Measurements from ENCODE around the gene TMEM191B. TPM values are rescaled to one million over a fixed set of nuclear protein-coding genes. Genes with fewer than 3 reads are reported as not detected.
"Not testable (repeated sequence)": the region's sequence is repeated elsewhere in the genome, so short reads cannot be mapped to it uniquely, and the experiment has no call there.

Gene TMEM191B
- total RNA-seq, 4 donors from 2014 or later = 4.2 to 49.2 TPM; not detected in 2

DNA sequence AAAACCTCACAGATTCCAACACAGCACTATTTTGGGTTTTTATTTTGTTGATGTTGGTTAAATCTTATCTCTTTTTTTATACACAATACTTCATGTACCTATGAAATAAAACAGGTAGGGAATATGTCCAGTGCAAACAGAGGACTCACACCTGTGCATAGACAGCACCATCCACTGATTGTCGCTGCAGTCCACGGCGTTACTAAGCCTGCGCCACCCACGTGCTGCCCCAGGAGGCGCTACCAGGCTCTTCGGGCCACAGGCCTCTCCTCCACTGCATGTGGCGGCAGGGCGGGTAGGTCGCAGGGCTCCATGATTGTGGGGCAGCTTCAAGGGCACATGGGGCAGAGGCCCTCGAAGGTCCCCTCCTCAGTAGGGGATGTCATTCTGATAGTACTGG lies 6.0 kb downstream of the TMEM191B start:
- H3K4me3 ChIP-seq; in situ Hi-C loops (cut with MboI; ENCODE audit: low pct_ligation_motif_present in 1 of 4, low pct_unique_long_range_greater_than_20kb in 1 of 4, low sequenced_read_pairs in 3 of 4); DNase-seq; H3K27me3 ChIP-seq; H3K9me3 ChIP-seq; intact Hi-C loops (cut with DNase I; ENCODE audit: low total_unique reads); H3K27ac ChIP-seq; H3K36me3 ChIP-seq; H3K4me1 ChIP-seq: not testable (repeated sequence)
- no CpG with 5 or more reads among the region's 11 CpGs for WGBS, 2 donors (ENCODE audit: low coverage in 1 of 2)

DNA sequence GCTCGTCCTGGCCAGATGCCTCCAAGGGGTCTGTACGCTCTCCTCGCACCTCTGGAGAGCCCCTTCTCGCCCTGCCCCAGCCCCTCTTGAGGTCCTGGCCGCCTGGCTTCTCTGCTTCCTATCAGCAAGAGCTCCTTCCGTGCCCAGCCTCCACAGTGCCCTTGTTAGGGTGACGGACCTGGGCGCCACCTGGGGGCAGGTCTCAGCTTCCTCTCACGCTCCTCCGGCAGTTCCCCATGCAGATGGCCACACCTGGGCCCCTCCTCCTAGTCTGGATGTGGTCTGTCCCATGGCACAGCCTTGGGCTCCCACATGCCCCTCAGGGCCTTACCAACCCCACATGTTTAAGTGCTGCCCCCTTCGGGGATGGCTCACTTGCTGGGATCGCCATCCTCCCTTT lies 6.7 kb downstream of the TMEM191B start:
- H3K27me3 ChIP-seq; DNase-seq; H3K27ac ChIP-seq; H3K36me3 ChIP-seq; H3K4me1 ChIP-seq; H3K4me3 ChIP-seq; H3K9me3 ChIP-seq; intact Hi-C loops (cut with DNase I; ENCODE audit: low total_unique reads); in situ Hi-C loops (cut with MboI; ENCODE audit: low pct_ligation_motif_present in 1 of 4, low pct_unique_long_range_greater_than_20kb in 1 of 4, low sequenced_read_pairs in 3 of 4): not testable (repeated sequence)
- no CpG with 5 or more reads among the region's 12 CpGs for whole genome bisulfite sequencing, 2 donors (ENCODE audit: low coverage in 1 of 2)

DNA sequence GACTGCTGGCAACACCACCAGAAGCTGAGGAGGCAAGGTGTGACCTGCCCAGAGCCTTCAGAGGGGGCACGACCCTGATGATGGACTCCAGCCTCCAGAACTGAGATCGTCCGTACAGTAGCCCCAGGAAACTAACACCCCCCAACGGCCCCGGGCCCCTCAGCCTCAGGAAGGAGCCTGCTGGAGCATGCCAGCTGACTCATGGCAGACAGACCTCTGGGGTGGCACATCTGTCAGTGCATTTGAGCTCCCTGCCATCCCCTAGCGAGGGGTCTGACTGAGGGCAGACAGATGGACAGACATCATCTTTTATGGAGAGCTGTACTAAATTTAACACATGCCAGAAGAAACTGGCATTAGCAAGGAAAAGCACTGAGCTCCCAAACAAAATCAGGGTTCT lies 12.4 kb downstream of the TMEM191B start:
- DNase-seq; H3K4me3 ChIP-seq; H3K36me3 ChIP-seq; in situ Hi-C loops (cut with MboI; ENCODE audit: low pct_ligation_motif_present in 1 of 4, low pct_unique_long_range_greater_than_20kb in 1 of 4, low sequenced_read_pairs in 3 of 4); H3K9me3 ChIP-seq; H3K27ac ChIP-seq; intact Hi-C loops (cut with DNase I; ENCODE audit: low total_unique reads); H3K27me3 ChIP-seq; H3K4me1 ChIP-seq: not testable (repeated sequence)
- no CpG with 5 or more reads among the region's 6 CpGs for WGBS, 2 donors (ENCODE audit: low coverage in 1 of 2)

DNA sequence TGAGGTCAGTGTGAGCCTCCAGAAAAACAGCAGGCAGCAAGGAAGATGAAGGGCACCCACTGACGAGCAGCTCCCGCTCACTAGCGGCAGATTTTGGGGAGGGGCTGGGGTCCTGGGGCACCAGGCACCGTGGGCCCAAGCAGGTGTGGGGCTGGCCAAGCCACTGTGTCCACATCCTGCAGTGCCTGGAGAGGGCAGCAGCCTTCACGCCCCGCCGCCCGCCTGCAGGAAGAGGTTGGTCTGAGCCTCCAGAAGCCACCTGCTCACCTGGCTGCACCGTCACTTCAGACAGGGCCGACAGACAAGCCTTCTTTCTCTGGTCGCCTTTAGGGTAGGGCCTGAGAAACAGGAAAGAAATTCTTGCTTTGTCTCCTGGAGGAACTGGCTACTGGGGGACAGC lies 15.8 kb downstream of the TMEM191B start:
- no CpG with 5 or more reads among the region's 11 CpGs for WGBS, 2 donors (ENCODE audit: low coverage in 1 of 2)
- intact Hi-C loops (cut with DNase I; ENCODE audit: low total_unique reads); H3K9me3 ChIP-seq: not testable (repeated sequence)

DNA sequence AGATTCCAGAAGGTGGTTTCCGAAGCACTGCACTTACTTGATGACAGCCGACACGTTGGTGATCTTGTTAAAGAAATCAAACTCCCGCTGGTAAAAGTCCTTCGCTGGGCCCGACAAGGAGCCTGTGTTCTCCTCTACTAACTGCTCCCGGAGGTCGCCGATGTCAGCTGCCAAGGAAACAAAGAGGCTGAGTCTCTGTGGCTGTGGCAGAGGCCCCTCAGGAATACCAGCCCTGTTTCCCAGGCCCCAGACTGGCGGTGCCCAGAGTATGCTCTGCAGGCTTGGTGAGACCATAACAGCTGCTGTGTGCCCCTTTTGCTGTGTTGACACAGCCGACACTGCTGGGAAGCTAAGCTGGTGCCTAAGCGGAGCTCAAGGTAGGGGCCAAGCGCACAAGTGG lies 17.0 kb downstream of the TMEM191B start:
- H3K9me3 ChIP-seq; H3K4me1 ChIP-seq; H3K27ac ChIP-seq; H3K36me3 ChIP-seq; in situ Hi-C loops (cut with MboI; ENCODE audit: low pct_ligation_motif_present in 1 of 4, low pct_unique_long_range_greater_than_20kb in 1 of 4, low sequenced_read_pairs in 3 of 4); DNase-seq; H3K4me3 ChIP-seq; H3K27me3 ChIP-seq; intact Hi-C loops (cut with DNase I; ENCODE audit: low total_unique reads): not testable (repeated sequence)
- WGBS, 2 donors (ENCODE audit: low coverage in 1 of 2) = no CpG with 5 or more reads among the region's 13 CpGs

More for the DNA sequence above, 15.8 kb downstream of the TMEM191B start:
- in situ Hi-C loops (cut with MboI; ENCODE audit: low pct_ligation_motif_present in 1 of 4, low pct_unique_long_range_greater_than_20kb in 1 of 4, low sequenced_read_pairs in 3 of 4); H3K4me3 ChIP-seq; H3K27ac ChIP-seq; H3K4me1 ChIP-seq; DNase-seq; H3K27me3 ChIP-seq; H3K36me3 ChIP-seq: not testable (repeated sequence)

DNA sequence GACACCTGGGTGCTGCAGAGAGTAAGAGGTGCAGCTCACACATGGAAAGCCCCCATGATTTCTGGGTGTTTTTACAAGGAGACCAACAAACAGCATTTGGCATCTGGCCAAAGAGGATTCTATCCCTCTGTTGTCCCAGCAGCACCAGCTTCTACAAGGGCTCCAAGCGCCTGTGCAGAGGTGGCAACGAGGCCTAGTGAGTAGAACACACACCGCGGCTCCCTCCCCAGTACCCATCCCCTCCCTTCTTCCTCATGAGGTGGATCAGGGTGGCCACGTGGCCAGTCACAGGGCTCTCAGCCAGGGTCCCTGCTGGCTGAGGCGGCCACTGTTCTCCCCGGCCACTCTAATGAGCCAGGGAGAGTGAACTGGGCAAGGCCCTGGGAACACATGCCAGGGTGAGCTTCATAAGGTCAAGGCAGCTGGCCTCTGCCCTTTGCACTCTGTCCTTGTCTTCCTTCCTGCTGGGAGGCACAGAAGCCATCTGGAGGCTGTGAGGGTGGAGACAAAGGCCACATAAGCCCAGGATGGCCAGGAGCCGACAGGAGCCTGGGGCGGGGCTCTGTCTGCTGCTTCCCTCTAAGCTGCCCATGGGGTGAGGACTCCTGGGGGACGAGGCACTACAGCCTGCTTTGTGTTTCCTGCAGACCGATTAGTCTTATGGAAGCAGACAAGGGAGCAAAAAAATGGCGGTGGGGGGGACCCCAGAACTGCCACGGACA lies 22.0 kb downstream of the TMEM191B start:
- DNase-seq; H3K27me3 ChIP-seq; H3K36me3 ChIP-seq; H3K4me1 ChIP-seq; intact Hi-C loops (cut with DNase I; ENCODE audit: low total_unique reads); in situ Hi-C loops (cut with MboI; ENCODE audit: low pct_ligation_motif_present in 1 of 4, low pct_unique_long_range_greater_than_20kb in 1 of 4, low sequenced_read_pairs in 3 of 4); H3K9me3 ChIP-seq; H3K4me3 ChIP-seq; H3K27ac ChIP-seq: not testable (repeated sequence)
- WGBS, 2 donors (ENCODE audit: low coverage in 1 of 2) = 60% methylated on average over 2 of the region's 13 CpGs; no CpG with 5 or more reads in 1 of the 2 donors

DNA sequence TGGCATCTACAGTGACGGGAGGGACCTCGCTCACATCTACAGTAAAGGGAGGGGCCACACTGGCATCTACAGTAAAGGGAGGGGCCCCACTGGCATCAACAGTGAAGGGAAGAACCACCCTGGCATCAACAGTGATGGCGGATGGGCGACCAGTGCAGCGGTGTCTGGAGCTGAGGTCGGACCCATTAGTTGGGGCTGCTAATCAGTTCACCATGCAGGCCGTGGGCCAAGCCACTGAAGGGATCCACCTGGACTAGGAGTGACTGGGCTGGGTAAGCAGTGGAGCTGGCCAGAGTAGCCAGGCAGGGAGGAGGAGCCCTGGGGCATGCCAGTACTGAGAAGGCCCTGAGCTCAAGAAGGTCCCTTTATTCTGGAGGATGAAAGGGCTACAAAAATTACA lies 23.4 kb downstream of the TMEM191B start:
- in situ Hi-C loops (cut with MboI; ENCODE audit: low pct_ligation_motif_present in 1 of 4, low pct_unique_long_range_greater_than_20kb in 1 of 4, low sequenced_read_pairs in 3 of 4); H3K4me1 ChIP-seq; H3K4me3 ChIP-seq; H3K9me3 ChIP-seq; DNase-seq; H3K27ac ChIP-seq; H3K27me3 ChIP-seq; intact Hi-C loops (cut with DNase I; ENCODE audit: low total_unique reads); H3K36me3 ChIP-seq: not testable (repeated sequence)
- no CpG with 5 or more reads among the region's 7 CpGs for WGBS, 2 donors (ENCODE audit: low coverage in 1 of 2)

DNA sequence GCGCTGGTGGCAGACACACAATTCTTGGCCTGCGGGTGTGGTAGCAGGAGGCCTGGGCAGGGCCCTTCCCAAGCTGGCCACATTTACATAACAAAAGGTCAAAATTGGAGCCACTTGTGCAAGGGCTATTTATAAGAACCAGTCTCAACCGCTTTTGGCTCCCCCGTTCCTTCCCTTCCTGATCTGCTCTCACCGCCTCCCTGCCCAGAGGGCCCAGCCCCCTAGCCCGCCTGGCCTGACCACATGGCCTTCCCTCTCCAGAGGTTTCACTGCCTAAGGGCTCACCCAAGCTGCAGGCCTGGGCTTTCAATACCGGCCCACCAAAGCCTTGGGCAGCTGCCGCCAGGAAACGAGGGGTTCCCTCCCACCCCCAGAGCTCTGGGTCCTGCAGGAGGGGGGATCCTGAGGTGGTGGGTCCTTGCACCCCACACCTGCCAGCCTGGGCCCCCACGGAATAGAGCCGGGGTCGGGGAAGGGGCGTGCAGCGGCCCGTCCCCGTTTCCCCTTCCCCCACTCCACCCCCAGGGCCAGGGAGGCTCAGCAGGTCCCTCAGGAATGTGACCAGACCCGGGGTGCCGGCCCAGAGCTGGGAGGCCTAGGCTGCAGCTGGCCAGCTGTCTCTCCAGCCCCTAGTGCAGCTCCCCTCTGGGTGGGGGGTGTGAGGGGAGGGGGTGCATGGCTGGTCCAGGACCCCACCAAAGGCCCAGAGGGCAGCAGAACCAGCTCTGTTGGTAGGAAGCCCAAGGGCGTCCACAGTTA lies 25.4 kb downstream of the TMEM191B start:
- WGBS, 2 donors (ENCODE audit: low coverage in 1 of 2) = no CpG with 5 or more reads among the region's 19 CpGs

DNA sequence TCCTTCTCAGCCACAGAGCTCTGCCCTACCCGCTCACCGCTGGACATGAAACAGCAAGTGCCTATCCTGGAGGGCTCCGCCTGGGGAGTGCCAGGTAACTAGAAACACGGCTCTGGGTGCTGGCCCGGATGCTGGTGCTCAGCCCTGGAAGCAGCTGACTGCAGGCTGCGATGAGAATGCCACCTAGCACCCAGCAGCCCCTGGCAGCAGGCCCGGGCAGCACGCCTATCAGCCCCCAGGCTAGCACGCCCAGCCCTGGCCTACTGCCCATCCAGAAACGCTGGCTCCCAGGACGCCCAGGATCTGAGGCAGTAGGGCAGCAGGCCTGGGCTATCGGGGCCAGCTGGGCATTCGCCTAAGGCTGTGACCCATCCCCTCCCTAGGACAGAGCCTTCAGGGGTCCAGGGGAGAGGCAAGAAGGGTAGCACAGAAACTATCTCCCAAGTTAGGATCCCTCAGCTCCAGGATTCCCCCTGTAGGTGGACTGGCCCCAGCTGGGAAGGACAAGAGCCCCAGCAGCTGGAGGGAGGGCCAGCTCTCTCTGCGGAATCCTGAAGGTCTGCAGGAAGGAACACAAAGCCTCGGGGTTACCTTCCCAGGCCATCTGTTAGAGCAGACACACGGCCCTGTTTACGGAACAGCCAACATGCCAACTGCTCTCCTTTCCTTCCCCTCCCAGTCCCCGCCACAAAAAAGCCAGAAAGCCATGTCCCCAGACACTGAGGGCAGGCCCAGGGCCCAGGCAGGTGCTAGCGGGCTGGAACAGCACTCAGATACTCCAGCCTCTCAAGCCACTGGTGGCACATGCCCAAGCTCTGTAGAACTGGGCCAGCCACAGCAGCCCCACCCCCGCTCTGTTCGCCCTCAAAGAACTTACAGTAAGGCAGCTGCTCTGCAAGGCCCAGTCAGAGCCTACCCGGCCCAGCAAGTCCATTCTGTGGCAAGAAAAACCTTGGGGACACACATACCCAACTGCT lies 27.0 kb downstream of the TMEM191B start:
- in situ Hi-C loops (cut with MboI; ENCODE audit: low pct_ligation_motif_present in 1 of 4, low pct_unique_long_range_greater_than_20kb in 1 of 4, low sequenced_read_pairs in 3 of 4) = not testable (repeated sequence)

More for the DNA sequence above, 25.4 kb downstream of the TMEM191B start:
- DNase-seq; intact Hi-C loops (cut with DNase I; ENCODE audit: low total_unique reads); H3K4me1 ChIP-seq; H3K27ac ChIP-seq; H3K27me3 ChIP-seq; in situ Hi-C loops (cut with MboI; ENCODE audit: low pct_ligation_motif_present in 1 of 4, low pct_unique_long_range_greater_than_20kb in 1 of 4, low sequenced_read_pairs in 3 of 4); H3K4me3 ChIP-seq; H3K9me3 ChIP-seq; H3K36me3 ChIP-seq: not testable (repeated sequence)

DNA sequence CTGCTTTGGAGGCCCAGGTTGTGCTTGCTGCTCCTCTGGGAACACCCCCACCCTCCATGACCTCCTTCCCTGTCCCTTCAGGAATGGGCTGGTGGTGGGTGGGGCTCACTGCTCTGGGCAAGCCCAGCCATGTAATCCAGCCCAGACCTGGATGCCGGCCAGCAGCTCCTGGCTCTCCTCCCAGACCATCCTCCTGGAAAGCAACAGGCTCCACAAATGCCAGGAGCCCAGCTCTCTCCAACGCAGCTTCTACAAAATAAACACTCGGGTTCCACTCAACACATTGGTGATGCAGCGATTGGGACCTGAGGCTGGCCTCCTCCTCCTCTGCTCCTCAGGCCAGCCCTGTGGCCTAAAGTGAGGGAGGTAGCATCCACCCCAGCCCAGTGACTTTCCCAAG lies 30.9 kb downstream of the TMEM191B start:
- H3K36me3 ChIP-seq; in situ Hi-C loops (cut with MboI; ENCODE audit: low pct_ligation_motif_present in 1 of 4, low pct_unique_long_range_greater_than_20kb in 1 of 4, low sequenced_read_pairs in 3 of 4); H3K9me3 ChIP-seq; H3K27me3 ChIP-seq; DNase-seq; H3K4me1 ChIP-seq; H3K27ac ChIP-seq; H3K4me3 ChIP-seq; intact Hi-C loops (cut with DNase I; ENCODE audit: low total_unique reads): not testable (repeated sequence)
- WGBS, 2 donors (ENCODE audit: low coverage in 1 of 2) = no CpG with 5 or more reads among the region's 4 CpGs

More for the DNA sequence above, 27.0 kb downstream of the TMEM191B start:
- intact Hi-C loops (cut with DNase I; ENCODE audit: low total_unique reads); H3K4me1 ChIP-seq; H3K9me3 ChIP-seq; DNase-seq; H3K4me3 ChIP-seq; H3K27ac ChIP-seq; H3K36me3 ChIP-seq; H3K27me3 ChIP-seq: not testable (repeated sequence)
- WGBS, 2 donors (ENCODE audit: low coverage in 1 of 2) = no CpG with 5 or more reads among the region's 22 CpGs
